T-cell (primary cell): Measurements from ENCODE around the gene HYDIN. TPM values are rescaled to one million over a fixed set of nuclear protein-coding genes. Genes with fewer than 3 reads are reported as not detected.
"Not testable (repeated sequence)": the region's sequence is repeated elsewhere in the genome, so short reads cannot be mapped to it uniquely, and the experiment has no call there.

Experiments
- ATAC-seq, 4 experiments: fragments of 200-7000 bp in 3 of 4; fragments of 150-1000 bp in 1 of 4; cut with Tn5 transposase; replicated peaks in 1 of 4; 1 replicate in 3 of 4; 2 replicates in 1 of 4; pipeline ENCODE4 v1.10.0; 2021; ENCODE audit warnings: moderate library complexity in 3 of 4, mild to moderate bottlenecking in 2 of 4, moderate number of reproducible peaks in 1 of 4
- CTCF ChIA-PET, 2 donors: fragments of 300-600 bp; sonication (Branson Sonifier 250); formaldehyde crosslinking; loops; one replicate each; lab custom pipeline; 2022; ENCODE audit warnings: antibody characterized with exemption in 2 of 2; lab: Charles Lee
- POLR2A ChIA-PET, 2 donors: fragments of 300-600 bp; sonication (Branson Sonifier 250); formaldehyde crosslinking; loops; one replicate each; lab custom pipeline; 2022; ENCODE audit warnings: antibody characterized with exemption in 2 of 2; lab: Charles Lee
- DNase-seq, 35 experiments: peaks; one replicate each; pipeline versions ENCODE4 v3.0.0 to v3.0.0-alpha.2; 2013 to 2023
- H3K27ac ChIP-seq: one replicate; pipeline ENCODE4 v1.5.1; 2013; ENCODE audit warnings: low read length
- H3K27me3 ChIP-seq, 2 experiments: replicated peaks in 1 of 2; 1 replicate in 1 of 2; 2 replicates in 1 of 2; pipeline versions ENCODE4 v1.6.1 to v1.7.0; 2013; ENCODE audit warnings: low read length in 1 of 2, mixed read lengths in 1 of 2; ENCODE audit not compliant: control insufficient read depth in 2 of 2, insufficient read depth in 2 of 2; ENCODE audit errors: extremely low read depth in 1 of 2
- H3K36me3 ChIP-seq, 2 donors: 1 replicate in 1 of 2; 2 replicates in 1 of 2; pipeline versions ENCODE4 v1.6.1 to v1.7.0; 2013; ENCODE audit warnings: low read length in 1 of 2; ENCODE audit not compliant: control insufficient read depth in 2 of 2, insufficient read depth in 1 of 2; ENCODE audit errors: extremely low read depth in 1 of 2
- H3K4me1 ChIP-seq, 2 experiments: 1 replicate in 1 of 2; 2 replicates in 1 of 2; pipeline versions ENCODE4 v1.6.1 to v1.7.0; 2013; ENCODE audit warnings: low read length in 2 of 2, mixed read lengths in 1 of 2; ENCODE audit not compliant: insufficient read depth in 2 of 2, control insufficient read depth in 1 of 2; ENCODE audit errors: extremely low read depth in 1 of 2
- H3K4me3 ChIP-seq, 2 donors: 1 replicate in 1 of 2; 2 replicates in 1 of 2; pipeline versions ENCODE4 v1.5.1 to v1.7.0; 2013; ENCODE audit warnings: mild to moderate bottlenecking in 2 of 2, low read length in 1 of 2, moderate library complexity in 1 of 2; ENCODE audit not compliant: control insufficient read depth in 1 of 2; ENCODE audit errors: extremely low read depth in 1 of 2
- H3K9me3 ChIP-seq: 2 replicates; pipeline ENCODE4 v1.7.0; 2013
- H3K27ac Mint-ChIP-seq, 2 donors: one replicate each; pipeline ENCODE4 v1.8.0; 2020 to 2021; ENCODE audit warnings: mild to moderate bottlenecking in 2 of 2, mixed read lengths in 2 of 2
- H3K27me3 Mint-ChIP-seq, 2 donors: one replicate each; pipeline ENCODE4 v1.8.0; 2021 to 2022; ENCODE audit warnings: mixed read lengths in 2 of 2
- H3K36me3 Mint-ChIP-seq: one replicate; pipeline ENCODE4 v1.8.0; 2021; ENCODE audit warnings: mixed read lengths
- H3K4me1 Mint-ChIP-seq, 3 donors: one replicate each; pipeline ENCODE4 v1.8.0; 2020 to 2022; ENCODE audit warnings: mixed read lengths in 3 of 3, mild to moderate bottlenecking in 1 of 3
- H3K4me3 Mint-ChIP-seq, 3 donors: one replicate each; pipeline ENCODE4 v1.8.0; 2020 to 2022; ENCODE audit warnings: mild to moderate bottlenecking in 3 of 3, mixed read lengths in 3 of 3, moderate library complexity in 3 of 3
- H3K9me3 Mint-ChIP-seq, 3 donors: one replicate each; pipeline ENCODE4 v1.8.0; 2020 to 2022; ENCODE audit warnings: mixed read lengths in 3 of 3
- WGBS: methylation state at CpG from one replicate; pipeline ENCODE4 v1.1.5; 2013; ENCODE audit warnings: missing lambda C conversion rate; ENCODE audit not compliant: insufficient coverage; 5-methylcytosine and 5-hydroxymethylcytosine counted together
- total RNA-seq, 35 experiments: library from RNA in 6 of 35; stranded (reverse) in 6 of 35; fragments of 120-200 nt in 1 of 35; gene quantifications; one replicate each; pipeline versions ENCODE4 v1.2.1 to v1.2.4 and lab custom pipeline; 2013 to 2026

The HYDIN gene
- total RNA-seq, 5 donors from 2014 or later (not counting 1 experiment from before 2014, with no cell fraction given): 0.41 to 1.2 (median 0.73) TPM; not detected in 2

DNA sequence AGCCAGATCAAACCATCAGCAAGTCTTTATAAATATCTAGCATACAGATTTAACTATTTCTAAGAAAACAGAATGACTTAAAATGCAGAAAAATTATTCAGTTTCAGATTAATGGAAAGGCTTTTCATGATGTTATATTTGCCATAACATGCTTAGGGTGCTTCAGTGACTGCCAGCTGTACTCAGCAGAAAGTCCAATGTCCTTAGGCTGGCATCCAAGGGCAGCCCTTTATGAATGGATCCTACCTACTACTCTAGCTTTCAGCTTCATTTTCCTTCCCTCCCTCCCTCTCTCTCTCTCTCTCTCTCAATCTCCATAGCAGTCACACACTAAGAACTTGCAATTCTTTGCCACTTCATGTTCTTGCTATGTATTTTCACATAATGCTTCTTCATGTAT is 124.6 kb downstream of the HYDIN start:
- POLR2A ChIA-PET, H3K27me3 Mint-ChIP-seq, CTCF ChIA-PET, H3K36me3 ChIP-seq, H3K4me1 ChIP-seq, H3K4me3 Mint-ChIP-seq, H3K27ac Mint-ChIP-seq, ATAC-seq, H3K27ac ChIP-seq, H3K36me3 Mint-ChIP-seq, H3K9me3 Mint-ChIP-seq, H3K9me3 ChIP-seq, H3K27me3 ChIP-seq, H3K4me1 Mint-ChIP-seq, H3K4me3 ChIP-seq, DNase-seq: not testable (repeated sequence)

DNA sequence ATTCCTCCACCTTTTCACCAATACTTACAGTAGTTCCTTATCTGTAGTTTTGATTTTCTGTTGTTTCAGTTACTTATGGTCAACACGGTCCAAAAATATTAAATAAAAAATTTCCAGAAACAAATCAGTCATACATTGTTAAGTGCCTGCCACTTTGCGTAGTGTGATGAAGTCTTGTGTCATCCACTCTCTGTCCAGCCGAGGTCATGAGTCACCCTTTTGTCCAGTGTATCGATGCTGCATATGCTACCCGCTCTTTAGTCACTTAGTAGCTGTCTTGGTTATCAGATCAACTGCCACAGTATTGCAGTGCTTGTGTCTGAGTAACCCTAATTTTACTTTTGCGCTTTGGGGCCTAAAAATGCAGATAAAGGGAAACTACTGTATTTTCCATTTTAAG is 146.9 kb downstream of the HYDIN start:
- H3K4me3 ChIP-seq, CTCF ChIA-PET, H3K27ac ChIP-seq, ATAC-seq, H3K27me3 Mint-ChIP-seq, H3K9me3 ChIP-seq, POLR2A ChIA-PET, H3K4me3 Mint-ChIP-seq, H3K4me1 Mint-ChIP-seq, H3K36me3 ChIP-seq, DNase-seq, H3K9me3 Mint-ChIP-seq, H3K4me1 ChIP-seq, H3K27me3 ChIP-seq, H3K36me3 Mint-ChIP-seq, H3K27ac Mint-ChIP-seq: not testable (repeated sequence)
- WGBS: no CpG with 5 or more reads among the region's 6 CpGs

DNA sequence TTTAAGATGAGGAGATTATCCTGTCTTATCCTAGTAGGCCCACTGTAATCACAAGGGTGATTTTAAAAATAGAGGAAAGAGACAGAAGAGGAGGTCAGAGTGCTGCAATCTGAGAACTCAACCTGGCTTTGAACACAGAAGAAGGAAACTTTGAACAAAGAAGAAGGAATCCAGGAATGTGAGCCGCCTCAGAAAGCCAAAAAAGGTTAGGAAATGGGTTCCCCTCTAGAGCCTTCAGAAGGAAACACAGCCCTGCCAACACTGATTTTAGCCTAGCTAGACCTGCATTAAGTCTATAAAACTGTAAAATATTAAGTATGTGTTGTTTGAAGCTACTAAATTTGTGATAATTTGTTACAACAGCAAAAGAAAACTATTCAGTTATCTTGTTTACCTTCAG is 149.7 kb downstream of the HYDIN start:
- H3K4me3 ChIP-seq, CTCF ChIA-PET, ATAC-seq, H3K36me3 ChIP-seq, H3K27ac ChIP-seq, H3K4me1 ChIP-seq, POLR2A ChIA-PET, H3K9me3 ChIP-seq, H3K4me3 Mint-ChIP-seq, DNase-seq, H3K27me3 ChIP-seq, H3K27me3 Mint-ChIP-seq, H3K4me1 Mint-ChIP-seq, H3K36me3 Mint-ChIP-seq, H3K27ac Mint-ChIP-seq, H3K9me3 Mint-ChIP-seq: not testable (repeated sequence)
- WGBS: no CpG with 5 or more reads among the region's 1 CpG

DNA sequence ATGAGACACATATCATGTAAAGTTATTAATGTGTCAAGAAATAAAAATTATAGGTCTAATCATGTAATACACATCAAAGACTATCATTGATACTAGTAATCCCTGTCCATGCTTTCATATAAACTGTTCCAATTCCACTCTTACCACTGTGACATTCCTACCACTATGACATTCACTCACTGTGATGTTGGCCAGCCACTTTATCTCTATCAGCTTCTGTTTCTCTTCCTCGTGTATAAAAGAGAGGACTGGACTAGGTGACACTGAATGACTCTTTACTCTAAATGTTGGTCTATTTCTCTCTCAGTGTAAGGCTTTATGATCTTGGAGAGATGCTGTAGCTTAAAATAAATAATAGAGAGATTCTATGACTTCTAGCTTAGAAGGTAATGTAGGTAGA is 150.3 kb downstream of the HYDIN start:
- H3K4me1 Mint-ChIP-seq, POLR2A ChIA-PET, H3K27me3 Mint-ChIP-seq, H3K36me3 Mint-ChIP-seq, DNase-seq, H3K4me1 ChIP-seq, H3K4me3 Mint-ChIP-seq, ATAC-seq, H3K27ac Mint-ChIP-seq, H3K9me3 ChIP-seq, H3K9me3 Mint-ChIP-seq, H3K4me3 ChIP-seq, H3K27me3 ChIP-seq, CTCF ChIA-PET, H3K36me3 ChIP-seq, H3K27ac ChIP-seq: not testable (repeated sequence)
- no CpG with 5 or more reads among the region's 1 CpG for whole genome bisulfite sequencing

DNA sequence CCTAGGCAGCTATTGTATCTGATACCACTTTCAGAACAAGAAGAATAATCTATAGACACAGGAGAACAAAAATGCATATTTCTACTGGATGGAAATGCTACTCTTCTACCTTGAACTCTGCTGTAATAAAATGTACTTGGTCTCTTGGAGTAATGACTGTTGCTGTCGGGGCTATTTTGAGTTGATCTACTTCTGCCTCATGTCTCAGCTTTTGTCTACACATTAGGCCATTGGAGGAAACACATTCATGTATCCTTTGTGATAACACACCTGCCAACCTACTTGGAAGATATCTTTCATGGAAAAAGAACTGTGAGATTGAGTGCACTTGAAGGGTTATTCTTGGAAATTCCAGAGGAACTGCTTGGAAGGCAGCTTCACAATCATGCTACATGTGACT is 159.9 kb downstream of the HYDIN start:
- H3K36me3 Mint-ChIP-seq, H3K4me3 ChIP-seq, H3K27ac ChIP-seq, H3K36me3 ChIP-seq, H3K27me3 ChIP-seq, CTCF ChIA-PET, H3K27me3 Mint-ChIP-seq, H3K4me3 Mint-ChIP-seq, H3K9me3 Mint-ChIP-seq, ATAC-seq, POLR2A ChIA-PET, H3K4me1 Mint-ChIP-seq, H3K9me3 ChIP-seq, H3K27ac Mint-ChIP-seq, H3K4me1 ChIP-seq, DNase-seq: not testable (repeated sequence)
- no CpG with 5 or more reads among the region's 1 CpG for WGBS

DNA sequence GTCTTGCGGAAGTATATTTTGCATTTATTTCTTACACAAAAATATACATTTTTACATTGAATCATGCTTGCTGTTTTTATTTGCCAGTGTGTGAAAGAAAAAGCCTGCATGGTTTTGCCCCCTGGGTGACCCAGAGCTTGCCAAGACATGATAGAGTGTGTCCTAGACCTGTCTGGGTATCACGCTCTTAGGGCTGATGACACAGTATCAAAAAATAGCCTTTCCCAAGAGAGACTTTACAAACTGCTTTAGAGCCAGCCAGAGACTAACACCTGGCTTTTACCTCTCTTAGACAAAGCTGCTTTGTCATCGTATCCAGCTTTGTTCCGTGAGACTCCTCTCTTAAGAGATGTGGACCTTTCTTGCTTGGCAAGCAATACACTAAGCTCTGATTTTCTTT is 160.7 kb downstream of the HYDIN start:
- H3K27me3 ChIP-seq, DNase-seq, H3K4me3 ChIP-seq, H3K9me3 Mint-ChIP-seq, H3K4me1 Mint-ChIP-seq, H3K27ac ChIP-seq, H3K4me1 ChIP-seq, H3K27me3 Mint-ChIP-seq, H3K4me3 Mint-ChIP-seq, ATAC-seq, H3K9me3 ChIP-seq, H3K36me3 ChIP-seq, POLR2A ChIA-PET, H3K27ac Mint-ChIP-seq, CTCF ChIA-PET, H3K36me3 Mint-ChIP-seq: not testable (repeated sequence)
- WGBS: no CpG with 5 or more reads among the region's 4 CpGs

DNA sequence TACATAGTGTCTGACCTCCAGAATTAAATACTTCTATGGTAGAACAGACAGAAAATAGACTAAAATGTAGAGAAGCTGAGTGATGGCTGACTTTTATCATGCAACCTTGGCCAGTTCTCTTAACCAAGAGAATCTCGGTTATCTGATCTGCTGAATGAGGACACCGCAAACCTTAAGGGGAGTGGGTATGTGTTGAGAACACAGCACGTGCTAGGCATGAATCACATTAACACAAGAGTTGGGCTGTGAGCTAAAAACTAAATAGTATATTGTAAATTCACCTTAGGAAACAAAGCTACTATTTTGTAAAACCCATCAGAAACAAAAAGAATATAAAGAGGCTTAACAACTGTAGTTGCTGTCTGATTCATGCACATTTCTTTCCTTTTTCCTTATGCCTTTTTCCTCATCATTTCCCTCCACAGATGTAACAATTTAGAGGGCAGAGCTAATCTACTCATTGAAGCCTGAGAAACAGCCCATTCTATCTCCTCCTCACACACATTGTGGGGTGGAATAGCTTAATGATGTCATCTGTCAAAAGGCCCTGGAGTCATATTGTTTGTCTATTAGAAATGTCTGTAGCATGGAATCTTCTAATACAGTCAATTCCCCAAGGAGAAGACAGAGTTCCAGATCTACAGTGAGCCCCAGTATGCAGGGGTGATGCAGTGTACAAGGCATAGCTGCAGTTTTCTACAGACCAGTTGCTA is 176.5 kb downstream of the HYDIN start:
- H3K4me3 ChIP-seq, H3K27me3 ChIP-seq, H3K9me3 ChIP-seq, H3K27ac Mint-ChIP-seq, H3K36me3 ChIP-seq, POLR2A ChIA-PET, ATAC-seq, H3K36me3 Mint-ChIP-seq, H3K27ac ChIP-seq, H3K27me3 Mint-ChIP-seq, H3K4me1 Mint-ChIP-seq, CTCF ChIA-PET, H3K4me3 Mint-ChIP-seq, H3K9me3 Mint-ChIP-seq, DNase-seq, H3K4me1 ChIP-seq: not testable (repeated sequence)
- WGBS: no CpG with 5 or more reads among the region's 3 CpGs
